ENCODE results near the gene IQCF6.

DNA sequence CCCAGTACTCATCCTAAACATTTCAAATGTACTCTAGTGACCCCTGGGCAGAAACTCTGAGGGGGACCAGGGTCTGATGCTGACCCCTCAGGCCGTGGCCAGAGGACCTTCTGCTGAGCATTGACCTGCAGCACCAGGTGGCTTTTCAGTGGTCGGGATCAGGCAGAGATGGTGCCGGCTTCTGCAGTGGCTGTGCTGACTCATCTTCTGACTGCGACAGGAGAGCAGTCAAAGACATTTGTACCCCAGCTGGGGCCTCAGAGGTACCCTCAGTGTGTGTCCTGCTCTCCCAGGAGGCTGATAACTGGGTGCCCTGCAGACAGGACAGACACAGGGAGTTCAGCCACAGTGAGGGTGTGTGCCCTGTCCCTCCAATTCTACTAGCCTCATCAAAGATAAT is 36.6 kb upstream of the IQCF6 start:
- TF ChIP-seq CTCF (IDR thresholded peaks at IDR 0.05) (no peak), EP300 (IDR thresholded peaks at IDR 0.05) (no peak), POLR2A (IDR thresholded peaks at IDR 0.05) (no peak)

All from suprapubic skin (tissue), 3 donors.